ENCODE data around the gene UBR3. TPM values are rescaled to one million over a fixed set of nuclear protein-coding genes. Genes with fewer than 3 reads are reported as not detected.
"Not testable (repeated sequence)": the region's sequence is repeated elsewhere in the genome, so short reads cannot be mapped to it uniquely, and the experiment has no call there.

Gene UBR3
- total RNA-seq, 1 donor from 2014 or later, result 34.4 TPM

GRCh38 chr2:170106102-170106840 lies 279.0 kb downstream of the UBR3 start:
- H3K4me3 Mint-ChIP-seq, result no peak overlapping the region
- no peak for TF ChIP-seq CTCF (conservative IDR thresholded peaks at IDR 0.05)
- no peak for DNase-seq (ENCODE audit: extremely low spot score, unreplicated experiment)
- no peak overlapping the region for H3K27ac Mint-ChIP-seq
- H3K27me3 Mint-ChIP-seq, result no peaks in the 10 kb centered on the region
- no peaks in the 10 kb centered on the region for H3K9me3 Mint-ChIP-seq
- H3K4me1 Mint-ChIP-seq (ENCODE audit: unreplicated experiment), result no peaks in the 10 kb centered on the region
- H3K36me3 Mint-ChIP-seq, result no peaks in the 10 kb centered on the region

- no peaks in the 10 kb centered on the region for H3K36me3 Mint-ChIP-seq
- H3K27me3 Mint-ChIP-seq, result no peaks in the 10 kb centered on the region
- H3K27ac Mint-ChIP-seq, result no peak overlapping the region
- DNase-seq (ENCODE audit: extremely low spot score, unreplicated experiment), result no peak
- H3K4me1 Mint-ChIP-seq (ENCODE audit: unreplicated experiment), result no peaks in the 10 kb centered on the region
- no peak for TF ChIP-seq CTCF (conservative IDR thresholded peaks at IDR 0.05)
- peaks cover 10% of the 10 kb centered on the region for H3K9me3 Mint-ChIP-seq
- H3K4me3 Mint-ChIP-seq, result no peak overlapping the region
Measured at GRCh38 chr2:170113168-170113894, 286.1 kb downstream of the UBR3 start.

- H3K9me3 Mint-ChIP-seq, result peaks cover 23% of the 10 kb centered on the region
- no peak for DNase-seq (ENCODE audit: extremely low spot score, unreplicated experiment)
- H3K27me3 Mint-ChIP-seq, result no peaks in the 10 kb centered on the region
- no peak overlapping the region for H3K4me3 Mint-ChIP-seq
- H3K27ac Mint-ChIP-seq, result no peak overlapping the region
- H3K36me3 Mint-ChIP-seq, result peaks cover 8% of the 10 kb centered on the region
- TF ChIP-seq CTCF (conservative IDR thresholded peaks at IDR 0.05), result no peak
- no peaks in the 10 kb centered on the region for H3K4me1 Mint-ChIP-seq (ENCODE audit: unreplicated experiment)
Measured at GRCh38 chr2:170115501-170116229, 288.4 kb downstream of the UBR3 start.

- Mint-ChIP-seq H3K27ac (no peak overlapping the region), H3K36me3 (peaks cover 8% of the 10 kb centered on the region), H3K27me3 (no peaks in the 10 kb centered on the region), H3K4me3 (no peak overlapping the region), H3K4me1 (ENCODE audit: unreplicated experiment) (no peaks in the 10 kb centered on the region), H3K9me3 (peaks cover 21% of the 10 kb centered on the region)
- TF ChIP-seq CTCF (conservative IDR thresholded peaks at IDR 0.05), result no peak
- no peak for DNase-seq (ENCODE audit: extremely low spot score, unreplicated experiment)
Measured at GRCh38 chr2:170118641-170119040, 291.4 kb downstream of the UBR3 start.

- H3K4me3 Mint-ChIP-seq; H3K27me3 Mint-ChIP-seq; H3K27ac Mint-ChIP-seq; H3K4me1 Mint-ChIP-seq (ENCODE audit: unreplicated experiment); H3K36me3 Mint-ChIP-seq; DNase-seq (ENCODE audit: extremely low spot score, unreplicated experiment): not testable (repeated sequence)
- H3K9me3 Mint-ChIP-seq, result peaks cover 19% of the 10 kb centered on the region
Measured at GRCh38 chr2:170119326-170119725, 292.1 kb downstream of the UBR3 start.

- H3K9me3 Mint-ChIP-seq, result peaks cover 13% of the 10 kb centered on the region
- peaks cover 8% of the 10 kb centered on the region for H3K36me3 Mint-ChIP-seq
Measured at GRCh38 chr2:170121689-170122088, 294.4 kb downstream of the UBR3 start.

More at GRCh38 chr2:170121689-170122088, 294.4 kb downstream of the UBR3 start:
- no peaks in the 10 kb centered on the region for H3K27me3 Mint-ChIP-seq
- H3K4me3 Mint-ChIP-seq, result no peak overlapping the region
- DNase-seq (ENCODE audit: extremely low spot score, unreplicated experiment), result no peak
- H3K27ac Mint-ChIP-seq, result no peak overlapping the region
- no peak for TF ChIP-seq CTCF (conservative IDR thresholded peaks at IDR 0.05)
- no peaks in the 10 kb centered on the region for H3K4me1 Mint-ChIP-seq (ENCODE audit: unreplicated experiment)

Data from type B pancreatic cell (in vitro differentiated cells).